CD4-positive, alpha-beta T cell treated with Interleukin-6 for 4 hours (primary cell): ENCODE data around the gene PIAS4.

Experiments used
- DNase-seq: peaks from one replicate; pipeline ENCODE4 v3.0.0-alpha.2; 2020; ENCODE audit warnings: mixed read lengths

PIAS4 gene

DNA sequence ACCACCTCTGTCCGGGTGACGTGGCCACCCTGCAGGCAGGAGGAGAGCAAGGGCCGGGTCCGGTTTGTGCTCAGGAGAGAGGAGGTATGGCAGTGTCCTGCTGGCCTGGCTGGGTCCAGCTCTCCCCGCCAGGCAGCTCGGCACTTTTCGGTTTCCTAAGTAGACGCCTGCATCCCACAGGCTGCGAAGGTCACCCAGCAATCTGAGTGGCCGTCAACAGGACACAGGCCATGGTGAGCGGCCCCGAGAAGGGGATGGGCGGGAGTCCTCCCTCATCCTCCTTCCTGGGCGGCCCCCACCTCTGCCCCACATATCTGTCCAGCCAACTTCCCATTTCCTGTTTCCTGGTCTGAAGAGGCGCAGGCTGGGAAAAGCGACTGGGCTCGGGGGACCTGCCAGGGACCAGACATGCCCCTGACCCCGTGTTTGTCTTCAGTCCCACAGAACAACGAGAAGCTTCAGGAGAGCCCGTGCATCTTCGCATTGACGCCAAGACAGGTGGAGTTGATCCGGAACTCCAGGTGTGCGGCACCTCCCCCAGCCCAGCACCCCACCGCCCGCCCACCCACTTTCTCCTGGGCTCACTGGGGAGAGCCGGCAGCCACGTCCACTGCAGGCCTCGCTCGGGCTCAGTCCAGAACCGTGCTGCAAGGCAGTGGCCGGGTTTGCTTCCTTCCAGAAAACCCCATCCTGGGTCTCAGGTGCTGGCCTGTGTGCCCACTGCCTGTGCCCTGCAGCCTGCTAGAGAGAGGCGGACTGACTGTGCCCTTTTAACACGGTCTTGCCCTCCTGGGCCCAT lies 16.3 kb downstream of the PIAS4 start:
- DNase-seq = no peak

GRCh38 chr19:4025317-4025716 lies 17.8 kb downstream of the PIAS4 start:
- DNase-seq = no peak

- no peak for DNase-seq
Observed at GRCh38 chr19:4027146-4027545, 19.6 kb downstream of the PIAS4 start.

DNA sequence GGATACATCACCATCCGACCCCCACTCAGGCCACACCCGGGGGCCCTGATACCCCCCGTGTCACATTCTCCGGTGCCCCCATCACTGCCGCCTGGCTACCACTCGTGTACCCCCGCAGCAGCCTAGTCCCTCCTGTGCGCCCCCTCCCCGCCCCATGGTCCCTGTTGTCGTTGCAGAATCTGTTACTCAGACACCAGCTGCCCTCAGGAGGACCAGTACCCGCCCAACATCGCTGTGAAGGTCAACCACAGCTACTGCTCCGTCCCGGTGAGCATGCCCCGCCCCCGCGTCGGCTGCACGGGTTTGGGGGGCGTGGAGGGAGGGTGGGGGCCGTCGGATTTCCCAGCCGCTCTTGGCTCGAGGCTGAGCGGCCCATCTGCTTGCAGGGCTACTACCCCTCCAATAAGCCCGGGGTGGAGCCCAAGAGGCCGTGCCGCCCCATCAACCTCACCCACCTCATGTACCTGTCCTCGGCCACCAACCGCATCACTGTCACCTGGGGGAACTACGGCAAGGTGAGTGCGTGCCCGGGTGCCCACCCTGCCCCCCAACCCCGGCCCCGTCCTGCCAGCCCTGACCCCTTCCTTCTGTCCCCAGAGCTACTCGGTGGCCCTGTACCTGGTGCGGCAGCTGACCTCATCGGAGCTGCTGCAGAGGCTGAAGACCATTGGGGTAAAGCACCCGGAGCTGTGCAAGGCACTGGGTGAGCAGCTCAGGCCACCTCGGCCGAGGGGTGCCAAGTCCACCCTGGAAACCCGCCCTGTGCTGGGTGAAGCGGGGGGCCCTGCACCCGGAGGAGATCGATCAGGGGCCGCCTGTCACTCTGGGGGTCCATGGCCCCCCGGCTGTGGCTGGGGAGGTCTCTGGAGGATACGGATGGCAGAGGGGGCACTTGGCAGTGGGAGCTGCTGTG lies 21.1 kb downstream of the PIAS4 start:
- no peak for DNase-seq

DNA sequence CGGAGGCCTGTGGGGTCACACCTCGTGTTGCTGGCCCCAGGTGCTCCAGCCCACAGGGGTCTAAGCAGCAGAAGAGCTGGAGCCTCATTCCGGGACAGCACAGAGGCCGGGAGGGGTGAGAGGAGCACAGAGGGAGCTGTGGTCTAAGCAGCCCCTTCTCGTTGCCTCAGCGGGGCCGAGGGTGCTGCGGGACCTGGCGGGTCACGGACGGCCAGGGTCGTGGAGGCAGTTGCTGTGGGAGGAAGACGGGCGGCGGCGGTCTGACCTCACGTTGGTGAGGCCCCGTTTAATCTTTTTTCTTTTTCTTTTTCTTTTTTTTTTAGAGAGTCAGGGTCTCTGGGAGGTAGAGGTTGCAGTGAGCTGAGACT lies 21.7 kb downstream of the PIAS4 start:
- DNase-seq = no peak

GRCh38 chr19:4030552-4030951 lies 23.0 kb downstream of the PIAS4 start:
- DNase-seq = no peak

DNA sequence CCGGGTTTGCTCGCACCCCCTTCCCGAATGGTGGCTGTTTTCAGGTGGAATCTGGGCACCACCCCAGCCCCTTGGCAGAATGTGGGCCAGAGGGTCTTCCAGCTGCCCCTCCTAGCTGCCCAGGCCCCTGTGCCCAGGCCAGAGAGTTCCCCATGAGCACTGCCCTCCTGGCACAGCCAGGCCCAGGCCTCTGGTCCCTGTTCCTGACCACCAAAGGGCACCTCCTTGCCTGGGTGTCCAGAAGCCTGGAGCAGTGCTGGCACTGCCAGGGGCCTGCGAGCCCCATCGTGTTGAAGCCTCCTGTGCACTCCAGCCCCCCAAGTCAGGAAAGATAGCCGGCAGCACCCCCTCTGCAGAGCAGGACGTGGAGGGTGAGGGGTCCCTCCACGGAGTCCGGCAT lies 23.4 kb downstream of the PIAS4 start:
- DNase-seq = no peak

DNA sequence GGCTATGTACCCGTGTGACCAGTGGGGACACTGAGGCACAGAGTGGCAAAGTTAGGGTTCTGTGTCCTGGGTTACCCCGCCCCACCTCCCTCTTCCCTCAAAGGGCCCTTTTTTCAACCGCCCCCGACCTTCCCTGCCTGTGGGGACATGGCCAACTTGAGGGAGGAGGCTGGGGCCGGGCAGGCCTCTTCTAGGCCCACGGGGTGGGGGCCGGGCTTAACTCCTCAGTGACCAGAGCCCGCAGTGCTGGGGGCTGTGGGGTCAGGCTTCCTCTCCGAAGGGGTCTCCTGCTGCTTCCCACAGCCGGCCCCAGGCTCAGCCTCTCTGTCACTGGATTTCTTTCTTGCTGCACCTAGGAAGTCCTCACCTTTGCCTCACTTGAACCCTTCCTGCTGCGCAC lies 23.9 kb downstream of the PIAS4 start:
- DNase-seq = no peak

- DNase-seq = no peak
Observed at GRCh38 chr19:4032436-4032835, 24.9 kb downstream of the PIAS4 start.

DNA sequence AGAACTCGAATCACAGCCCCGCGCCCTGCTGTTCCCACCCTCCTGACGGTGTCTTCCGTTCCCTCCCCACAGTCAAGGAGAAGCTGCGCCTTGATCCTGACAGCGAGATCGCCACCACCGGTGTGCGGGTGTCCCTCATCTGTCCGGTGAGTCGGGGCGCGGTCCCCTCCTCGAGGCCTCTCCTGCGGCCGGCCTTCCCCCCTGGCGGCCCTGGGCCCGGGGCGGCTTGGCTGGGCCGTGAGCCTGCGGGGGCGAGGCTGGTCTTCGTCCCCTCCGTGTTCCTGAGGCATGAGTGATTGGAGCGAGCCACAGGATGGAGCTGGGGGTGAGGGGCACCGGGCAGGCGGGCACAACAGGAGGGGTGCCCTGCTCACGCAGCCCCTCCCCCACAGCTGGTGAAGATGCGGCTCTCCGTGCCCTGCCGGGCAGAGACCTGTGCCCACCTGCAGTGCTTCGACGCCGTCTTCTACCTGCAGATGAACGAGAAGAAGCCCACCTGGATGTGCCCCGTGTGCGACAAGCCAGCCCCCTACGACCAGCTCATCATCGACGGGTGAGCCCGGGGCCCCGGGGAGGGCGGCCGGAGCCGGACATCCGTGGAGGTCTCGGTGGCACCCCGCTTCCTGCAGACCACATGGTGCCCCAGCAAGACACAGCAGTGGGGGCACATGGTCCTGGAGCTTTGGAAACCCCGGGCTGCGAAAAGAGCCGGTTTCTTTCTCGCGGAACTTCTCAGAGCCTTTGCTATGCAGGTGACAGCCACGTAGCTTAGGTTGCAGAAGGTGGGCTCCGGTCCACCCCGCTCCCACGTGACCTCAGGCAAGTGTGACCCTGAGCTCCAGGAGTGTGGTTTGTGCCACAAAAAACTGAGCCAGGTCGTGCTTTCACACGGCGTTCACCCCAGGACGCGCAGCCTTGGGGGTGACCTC lies 25.8 kb downstream of the PIAS4 start:
- no peak for DNase-seq

DNA sequence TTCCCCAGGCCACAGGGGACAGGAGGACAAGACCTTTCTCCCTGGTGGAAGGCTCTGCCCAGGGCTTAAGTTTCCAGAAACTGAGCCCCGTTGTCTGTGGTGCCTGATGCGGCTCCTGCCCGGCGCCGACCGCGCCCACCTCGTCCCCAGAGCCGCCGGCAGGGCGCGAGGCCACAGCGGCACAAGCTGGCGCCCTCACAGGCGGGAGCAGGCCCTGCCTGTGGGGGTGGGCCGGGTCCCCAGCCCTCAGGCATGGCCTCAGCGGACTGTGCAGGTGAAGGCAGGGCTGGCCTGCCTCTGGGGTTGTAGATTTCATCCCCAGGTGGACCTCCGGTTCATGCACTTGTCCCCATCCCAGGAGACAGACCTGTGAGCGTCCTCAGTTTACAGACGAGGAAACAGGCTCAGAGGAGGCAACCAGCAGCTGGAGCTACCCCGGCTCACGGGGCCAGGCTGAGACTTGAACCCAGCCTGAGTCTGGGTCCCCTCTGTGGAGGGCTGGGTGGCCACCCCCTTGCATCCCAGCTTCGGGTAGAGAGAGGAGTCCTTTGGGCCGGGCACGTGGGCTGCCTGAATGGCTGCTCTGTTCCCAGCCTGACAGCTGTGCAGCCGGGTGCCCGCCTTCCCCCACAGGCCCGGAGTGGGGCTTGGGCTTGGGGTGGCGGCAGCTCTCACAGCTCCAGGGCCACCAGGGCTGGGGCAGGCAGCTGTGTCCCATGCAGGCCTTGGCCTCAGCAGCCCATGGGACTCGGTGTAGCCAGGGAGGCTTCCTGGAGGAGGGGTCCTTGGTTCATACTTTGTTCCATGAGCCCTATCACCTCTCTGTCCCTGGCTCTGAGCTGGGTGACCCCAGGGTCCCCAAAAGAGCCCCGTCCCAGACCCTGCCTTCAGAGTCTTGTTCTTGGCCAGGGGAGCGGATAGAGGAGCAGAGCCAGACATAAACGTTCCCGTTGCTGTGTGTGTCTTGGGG lies 26.8 kb downstream of the PIAS4 start:
- no peak for DNase-seq

DNA sequence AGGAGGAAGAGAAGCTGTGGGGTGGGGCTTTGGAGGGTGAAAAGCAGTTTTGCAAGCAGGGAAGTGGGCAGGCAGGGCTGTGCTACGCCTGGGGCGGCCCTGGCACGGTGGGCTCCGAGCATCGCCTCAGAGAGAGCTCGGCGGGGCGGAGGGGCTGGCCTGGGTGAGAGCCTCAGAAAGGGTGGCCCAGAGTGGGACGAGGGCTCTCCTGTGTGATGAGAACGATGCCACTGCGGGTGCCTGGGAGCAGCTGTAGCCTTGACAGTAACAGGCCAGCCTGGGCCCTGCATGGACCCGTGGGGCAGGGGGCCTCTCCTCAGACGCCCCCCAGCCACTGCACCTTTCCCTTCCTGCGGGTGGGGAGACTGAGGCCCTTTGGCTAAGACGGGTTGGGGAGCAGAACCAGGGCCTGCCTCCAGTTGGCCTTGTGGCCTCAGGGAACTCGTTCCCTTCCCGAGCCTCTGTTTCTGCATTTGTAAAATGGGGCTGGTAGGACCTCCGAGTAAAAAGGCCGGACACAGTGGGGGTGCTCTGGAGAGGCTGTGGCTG lies 27.6 kb downstream of the PIAS4 start:
- DNase-seq = no peak

DNA sequence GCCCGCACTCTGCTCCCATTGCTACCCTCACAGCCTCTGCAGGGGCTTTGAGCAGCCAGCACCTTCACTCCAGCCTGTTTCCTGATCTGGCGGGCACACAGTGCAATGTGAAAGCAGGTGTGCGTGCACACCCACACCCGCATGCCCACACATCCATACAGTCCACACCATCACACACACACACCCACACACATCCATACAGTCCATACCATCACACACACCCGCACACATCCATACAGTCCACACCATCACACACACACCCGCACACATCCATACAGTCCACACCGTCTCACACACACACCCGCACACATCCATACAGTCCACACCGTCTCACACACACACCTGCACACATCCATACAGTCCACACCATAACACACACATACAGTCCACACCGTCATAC lies 28.0 kb downstream of the PIAS4 start:
- DNase-seq = no peak

DNA sequence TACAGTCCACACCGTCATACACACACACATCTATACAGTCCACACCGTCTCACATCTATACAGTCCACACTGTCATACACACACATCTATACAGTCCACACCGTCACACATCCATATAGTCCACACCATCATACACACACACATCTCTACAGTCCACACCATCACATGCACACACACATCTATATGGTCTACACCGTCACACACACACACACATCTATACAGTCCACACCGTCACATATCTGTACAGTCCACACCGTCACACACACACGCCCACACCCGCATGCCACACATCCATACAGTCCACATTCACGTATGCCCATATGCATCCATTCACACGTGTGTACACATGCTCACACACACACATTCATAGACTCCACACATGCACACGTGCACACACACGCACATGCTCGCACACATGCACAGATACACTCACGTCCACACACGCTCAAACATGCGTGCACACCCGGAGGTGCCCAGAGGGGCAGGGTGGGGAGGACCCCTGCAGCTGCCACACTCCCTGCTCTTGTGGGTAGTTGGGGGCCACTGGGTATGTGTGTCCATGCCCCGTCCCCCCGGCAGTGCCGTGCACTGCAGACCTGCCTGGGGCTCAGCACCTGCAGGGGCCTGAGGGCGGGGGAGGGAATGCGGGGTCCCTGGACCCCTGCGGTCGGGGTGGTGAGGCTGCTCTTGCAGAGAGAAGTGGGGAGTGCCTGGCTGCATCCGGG lies 29.2 kb downstream of the PIAS4 start:
- no peak for DNase-seq

GRCh38 chr19:4037301-4037949 lies 29.9 kb downstream of the PIAS4 start:
- no peak for DNase-seq

DNA sequence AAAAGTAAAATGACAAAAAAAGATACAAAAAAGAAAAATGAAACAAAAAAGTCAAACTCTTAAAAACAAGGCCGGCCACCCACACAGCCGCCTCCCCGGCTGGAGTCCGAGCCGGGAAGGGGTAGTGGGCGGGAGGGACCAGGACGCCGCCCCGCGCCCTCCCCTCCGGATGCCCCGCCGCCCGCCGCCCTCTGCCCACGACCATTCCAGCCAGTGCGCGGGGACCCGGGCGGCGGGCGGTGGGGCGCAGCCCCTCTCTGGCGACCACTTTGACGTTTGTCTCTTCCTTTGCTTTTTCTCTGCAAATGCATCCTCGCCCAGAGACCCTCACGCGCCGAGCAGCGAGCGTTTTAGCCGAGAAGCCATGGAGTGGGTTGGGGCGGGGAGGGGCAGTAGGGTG lies 30.5 kb downstream of the PIAS4 start:
- no peak for DNase-seq

- DNase-seq = no peak
Observed at GRCh38 chr19:4038661-4039423, 31.3 kb downstream of the PIAS4 start.

DNA sequence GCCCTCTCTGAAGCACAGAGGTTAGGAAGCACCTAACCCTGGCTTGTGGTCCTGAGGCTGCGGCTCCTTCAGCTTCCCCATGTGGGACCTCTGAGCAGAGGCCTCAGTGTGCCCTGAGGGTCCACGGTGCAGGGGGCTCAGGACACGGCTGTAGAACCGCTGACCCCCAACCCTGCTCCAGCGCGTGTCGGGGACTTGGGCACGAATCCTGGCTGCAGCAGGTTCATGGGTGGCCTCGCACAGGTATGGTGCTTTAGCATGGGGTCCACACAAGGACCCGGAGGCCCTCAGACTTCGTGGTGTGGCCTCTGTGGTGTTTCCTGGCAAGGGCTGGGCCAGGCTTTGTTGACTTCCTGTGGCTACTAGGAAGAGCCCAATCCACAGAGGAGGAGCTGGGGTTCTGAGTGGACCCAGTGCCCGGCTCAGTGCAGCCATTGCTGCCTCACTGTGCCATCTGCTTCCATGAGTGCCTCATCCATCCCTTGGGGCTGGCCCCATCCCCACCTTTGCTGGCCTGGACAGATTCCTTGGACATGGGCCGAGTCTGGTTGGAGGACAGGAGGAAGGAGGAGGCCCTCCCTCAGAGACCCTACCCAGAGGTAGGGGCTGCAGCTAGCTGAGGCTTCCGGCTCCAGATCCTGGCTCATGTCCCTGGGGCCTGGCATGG lies 34.7 kb downstream of the PIAS4 start:
- DNase-seq = no peak

GRCh38 chr19:4042731-4043082 lies 35.2 kb downstream of the PIAS4 start:
- DNase-seq = no peak
